GM23338 (cell line): ENCODE measurements around the gene SLC25A18. TPM values are rescaled to one million over a fixed set of nuclear protein-coding genes. Genes with fewer than 3 reads are reported as not detected.

ENCODE experiments used
- ATAC-seq: fragments of 200-7000 bp; cut with Tn5 transposase; 3 replicates; pipeline ENCODE4 v1.9.1; 2020
- DNase-seq: peaks from one replicate; pipeline ENCODE4 v3.0.0-alpha.2; 2015; ENCODE audit warnings: low spot score
- H2AFZ ChIP-seq: fragments of 200-600 bp; sonication (generic); 2 replicates; pipeline ENCODE4 v1.8.0; 2016; ENCODE audit warnings: antibody characterized with exemption, mild to moderate bottlenecking, moderate library complexity
- H3F3A ChIP-seq: fragments of 200-600 bp; sonication (generic); replicated peaks from 2 replicates; pipeline ENCODE4 v1.8.0; 2017; ENCODE audit warnings: antibody characterized with exemption, mixed run types, low read depth
- H3K27ac ChIP-seq: fragments of 200-600 bp; sonication (generic); 2 replicates; pipeline ENCODE4 v1.6.1; 2016; ENCODE audit warnings: low read depth
- H3K27me3 ChIP-seq: fragments of 200-600 bp; sonication (generic); 2 replicates; pipeline ENCODE4 v1.8.0; 2016; ENCODE audit warnings: mild to moderate bottlenecking, mixed run types, moderate library complexity; ENCODE audit not compliant: insufficient read depth
- H3K36me3 ChIP-seq: fragments of 200-600 bp; sonication (generic); 2 replicates; pipeline ENCODE4 v1.8.0; 2016; ENCODE audit warnings: mild to moderate bottlenecking; ENCODE audit not compliant: insufficient read depth
- H3K4me1 ChIP-seq: fragments of 200-600 bp; sonication (generic); 2 replicates; pipeline ENCODE4 v1.8.0; 2016; ENCODE audit warnings: mild to moderate bottlenecking, moderate library complexity; ENCODE audit not compliant: insufficient read depth
- H3K4me2 ChIP-seq: fragments of 200-600 bp; sonication (generic); 2 replicates; pipeline ENCODE4 v1.7.1; 2017; ENCODE audit warnings: mixed run types
- H3K4me3 ChIP-seq: fragments of 200-600 bp; sonication (generic); 2 replicates; pipeline ENCODE4 v1.6.1; 2016; ENCODE audit warnings: mixed run types
- H3K79me2 ChIP-seq: fragments of 200-600 bp; sonication (generic); replicated peaks from 2 replicates; pipeline ENCODE4 v1.8.0; 2017; ENCODE audit warnings: mild to moderate bottlenecking; ENCODE audit not compliant: insufficient read depth
- H3K9me2 ChIP-seq: fragments of 200-600 bp; sonication (generic); 2 replicates; pipeline ENCODE4 v1.8.0; 2017; ENCODE audit not compliant: insufficient read depth
- H4K20me1 ChIP-seq: fragments of 200-600 bp; sonication (generic); replicated peaks from 2 replicates; pipeline ENCODE4 v1.8.0; 2017; ENCODE audit warnings: mild to moderate bottlenecking; ENCODE audit not compliant: insufficient read depth
- H3K27ac Mint-ChIP-seq: 2 replicates; pipeline ENCODE4 v1.8.0; 2020; ENCODE audit warnings: inconsistent platforms, mild to moderate bottlenecking, moderate library complexity, mixed read lengths
- H3K27me3 Mint-ChIP-seq: 3 replicates; pipeline ENCODE4 v1.8.0; 2022; ENCODE audit warnings: low read depth, mild to moderate bottlenecking, moderate library complexity, mixed read lengths, inconsistent platforms; ENCODE audit not compliant: insufficient read depth, poor library complexity
- H3K36me3 Mint-ChIP-seq: 3 replicates; pipeline ENCODE4 v1.8.0; 2021; ENCODE audit warnings: low read depth, mild to moderate bottlenecking, inconsistent platforms, moderate library complexity, mixed read lengths
- H3K4me1 Mint-ChIP-seq: 3 replicates; pipeline ENCODE4 v1.8.0; 2020; ENCODE audit warnings: mild to moderate bottlenecking, inconsistent platforms, mixed read lengths
- H3K4me3 Mint-ChIP-seq: 3 replicates; pipeline ENCODE4 v1.8.0; 2021; ENCODE audit warnings: moderate library complexity, mild to moderate bottlenecking, inconsistent platforms, mixed read lengths
- H3K9me3 Mint-ChIP-seq: 3 replicates; pipeline ENCODE4 v1.8.0; 2020; ENCODE audit warnings: moderate library complexity, mild to moderate bottlenecking, inconsistent platforms, mixed read lengths
- CTCF ChIP-seq, 2 experiments: fragments of 200-600 bp in 1 of 2; sonication (generic) in 1 of 2; conservative IDR thresholded peaks; 2 replicates each; pipeline versions ENCODE4 v1.5.1 to v1.6.1; 2016 to 2017; ENCODE audit warnings: antibody characterized with exemption in 2 of 2, low read depth in 2 of 2, mild to moderate bottlenecking in 2 of 2, moderate library complexity in 1 of 2
- ETS1 ChIP-seq: IDR thresholded peaks from 2 replicates; pipeline ENCODE4 v1.6.1; 2016; ENCODE audit warnings: antibody characterized with exemption
- EZH2 ChIP-seq: fragments of 200-600 bp; sonication (generic); IDR thresholded peaks from one replicate; pipeline ENCODE4 v1.8.0; 2017; ENCODE audit warnings: antibody characterized with exemption, mild to moderate bottlenecking, low read depth; ENCODE audit not compliant: unreplicated experiment
- EZH2phosphoT487 ChIP-seq: fragments of 200-600 bp; sonication (generic); IDR thresholded peaks from one replicate; pipeline ENCODE4 v1.8.1; 2018; ENCODE audit warnings: antibody characterized with exemption; ENCODE audit not compliant: unreplicated experiment
- POLR2AphosphoS5 ChIP-seq: IDR thresholded peaks from 2 replicates; pipeline ENCODE4 v1.6.1; 2016; ENCODE audit warnings: antibody characterized with exemption, low read depth
- STAT1 ChIP-seq: IDR thresholded peaks from one replicate; pipeline ENCODE4 v1.6.1; 2016; ENCODE audit warnings: antibody characterized with exemption; ENCODE audit not compliant: unreplicated experiment
- ZNF331 ChIP-seq: fragments of 250-450 bp; sonication (Bioruptor Pico); IDR thresholded peaks from 2 replicates; pipeline ENCODE4 v1.5.0; 2020; ENCODE audit warnings: low read depth, mild to moderate bottlenecking, moderate library complexity
- ZNF462 ChIP-seq: fragments of 250-450 bp; sonication (Bioruptor Pico); IDR thresholded peaks from 2 replicates; pipeline ENCODE4 v1.5.0; 2020; ENCODE audit warnings: mild to moderate bottlenecking, moderate library complexity
- polyA plus RNA-seq: library from polyadenylated mRNA; unstranded; fragments of >200 nt; fragmentation: Nextera tagmentation; extraction: Ambion mirVana; gene quantifications from 2 replicates; pipeline ENCODE4 v1.2.1, GENCODE V29; 2016
- total RNA-seq: library from RNA; depleted of rRNA; stranded (reverse); fragments of >200 nt; shearing (Covaris generic); gene quantifications from 2 replicates; pipeline ENCODE4 v1.2.3, GENCODE V29; 2014

SLC25A18 gene
- total and polyA plus RNA-seq, 2 experiments from 2014 or later, result 1.2 to 1.9 TPM

GRCh38 chr22:17548756-17549035 lies 14.6 kb upstream of the SLC25A18 start:
- H3K36me3 ChIP-seq, result peaks cover 60% of the 10 kb centered on the region
- H3K27ac Mint-ChIP-seq, result peak overlapping the region; percentile 19; the same call in 1 of the 2 replicates

GRCh38 chr22:17549183-17549582 lies 14.1 kb upstream of the SLC25A18 start:
- Histone ChIP-seq H3K9me2 (no peaks in the 10 kb centered on the region), H3K4me2 (no peak overlapping the region), H4K20me1 (peaks cover under 1% of the 10 kb centered on the region), H3K27ac (no peak overlapping the region), H3K27me3 (no peaks in the 10 kb centered on the region), H3K79me2 (peaks cover 9% of the 10 kb centered on the region), H3K4me1 (no peaks in the 10 kb centered on the region), H3K4me3 (no peak overlapping the region), H2AFZ (no peak overlapping the region), H3F3A (peaks cover 13% of the 10 kb centered on the region), H3K36me3 (peaks cover 60% of the 10 kb centered on the region)
- Mint-ChIP-seq H3K27me3 (peaks cover 9% of the 10 kb centered on the region), H3K9me3 (no peaks in the 10 kb centered on the region), H3K4me3 (no peak overlapping the region), H3K4me1 (no peaks in the 10 kb centered on the region), H3K36me3 (peaks cover 89% of the 10 kb centered on the region), H3K27ac (no peak overlapping the region)
- DNase-seq (no peak), ATAC-seq (no peak)
- TF ChIP-seq ZNF331 (CRISPR knock-in tag), result no peak
- no peak for TF ChIP-seq POLR2AphosphoS5
- TF ChIP-seq EZH2phosphoT487, result no peak
- no peak for TF ChIP-seq ZNF462 (CRISPR knock-in tag)

More at GRCh38 chr22:17548756-17549035, 14.6 kb upstream of the SLC25A18 start:
- Mint-ChIP-seq H3K9me3 (no peaks in the 10 kb centered on the region), H3K4me3 (no peak overlapping the region), H3K27me3 (peaks cover 9% of the 10 kb centered on the region), H3K4me1 (no peaks in the 10 kb centered on the region), H3K36me3 (peaks cover 89% of the 10 kb centered on the region)
- Histone ChIP-seq H3K27ac (no peak overlapping the region), H4K20me1 (no peaks in the 10 kb centered on the region; the same call in none of the 2 replicates), H3K9me2 (no peaks in the 10 kb centered on the region), H3K27me3 (no peaks in the 10 kb centered on the region), H3K79me2 (peaks cover 9% of the 10 kb centered on the region), H2AFZ (no peak overlapping the region), H3F3A (peaks cover 16% of the 10 kb centered on the region), H3K4me1 (no peaks in the 10 kb centered on the region), H3K4me2 (no peak overlapping the region), H3K4me3 (no peak overlapping the region)
- no peak for DNase-seq
- TF ChIP-seq EZH2 (no peak), ZNF331 (CRISPR knock-in tag) (no peak), ETS1 (no peak), POLR2AphosphoS5 (no peak), STAT1 (no peak), CTCF (conservative IDR thresholded peaks at IDR 0.05; ENCODE audit: low read depth in 2 of 2) (no peak)
- ATAC-seq, result no peak
